B cell (primary cell): ENCODE results near the gene DKKL1. TPM values are rescaled to one million over a fixed set of nuclear protein-coding genes. Genes with fewer than 3 reads are reported as not detected.

Experiments used
- ATAC-seq: fragments of 200-7000 bp; cut with Tn5 transposase; one replicate; pipeline ENCODE4 v1.10.0; 2021; ENCODE audit warnings: low read depth, mild to moderate bottlenecking, moderate number of reproducible peaks, moderate library complexity
- CTCF ChIA-PET: fragments of 350-600 bp; sonication (Branson Sonifier 250); formaldehyde crosslinking; loops from one replicate; lab custom pipeline; 2021; ENCODE audit warnings: antibody characterized with exemption, inconsistent platforms; lab: Charles Lee
- POLR2A ChIA-PET: fragments of 350-600 bp; sonication (Branson Sonifier 250); formaldehyde crosslinking; loops from one replicate; lab custom pipeline; 2021; ENCODE audit warnings: antibody characterized with exemption; lab: Charles Lee
- DNase-seq: peaks from one replicate; pipeline ENCODE4 v3.0.0; 2013
- H2AFZ ChIP-seq: 2 replicates; pipeline ENCODE4 v1.6.1; 2012; ENCODE audit warnings: mild to moderate bottlenecking, low read depth, low read length; ENCODE audit not compliant: insufficient read depth, poor library complexity, severe bottlenecking
- H3K27ac ChIP-seq, 2 donors: 1 replicate in 1 of 2; 2 replicates in 1 of 2; pipeline ENCODE4 v1.5.1; 2012 to 2013; ENCODE audit warnings: low read length in 2 of 2, mild to moderate bottlenecking in 2 of 2, moderate library complexity in 1 of 2
- H3K27me3 ChIP-seq, 4 experiments: fragments of 200-600 bp in 1 of 4; sonication (generic) in 1 of 4; replicated peaks in 1 of 4; 1 replicate in 2 of 4; 2 replicates in 2 of 4; pipeline versions ENCODE4 v1.6.1 to v1.7.0; 2013 to 2016; ENCODE audit warnings: low read length in 3 of 4, mild to moderate bottlenecking in 2 of 4, mixed read lengths in 1 of 4, moderate library complexity in 1 of 4; ENCODE audit not compliant: insufficient read depth in 4 of 4, control insufficient read depth in 3 of 4; ENCODE audit errors: control extremely low read depth in 1 of 4
- H3K36me3 ChIP-seq, 2 experiments: replicated peaks in 1 of 2; 1 replicate in 1 of 2; 2 replicates in 1 of 2; pipeline versions ENCODE4 v1.6.1 to v1.7.1; 2013; ENCODE audit warnings: low read length in 1 of 2; ENCODE audit not compliant: insufficient read depth in 2 of 2, control insufficient read depth in 1 of 2; ENCODE audit errors: control extremely low read depth in 1 of 2, extremely low read depth in 1 of 2
- H3K4me1 ChIP-seq, 2 donors: fragments of 200-600 bp in 1 of 2; sonication (generic) in 1 of 2; 1 replicate in 1 of 2; 2 replicates in 1 of 2; pipeline versions ENCODE4 v1.5.1 to v1.6.1; 2013 to 2017; ENCODE audit warnings: low read length in 2 of 2; ENCODE audit not compliant: control insufficient read depth in 2 of 2, insufficient read depth in 2 of 2
- H3K4me2 ChIP-seq: replicated peaks from 2 replicates; pipeline ENCODE3; 2012; ENCODE audit warnings: mild to moderate bottlenecking, low read depth, low read length; ENCODE audit not compliant: poor library complexity, severe bottlenecking
- H3K4me3 ChIP-seq, 5 experiments: fragments of 200-600 bp in 1 of 5; sonication (generic) in 1 of 5; 1 replicate in 3 of 5; 2 replicates in 2 of 5; pipeline versions ENCODE4 v1.5.1 to v1.7.0; 2011 to 2016; ENCODE audit warnings: low read length in 4 of 5, mild to moderate bottlenecking in 4 of 5, low read depth in 2 of 5, control low read depth in 1 of 5, moderate library complexity in 1 of 5; ENCODE audit not compliant: insufficient read depth in 1 of 5; ENCODE audit errors: control extremely low read depth in 1 of 5, extremely low read depth in 1 of 5
- H3K79me2 ChIP-seq: fragments of 200-600 bp; sonication (generic); one replicate; pipeline ENCODE4 v1.6.0; 2016; ENCODE audit warnings: low read length; ENCODE audit not compliant: control insufficient read depth, insufficient read depth
- H3K9ac ChIP-seq: fragments of 200-600 bp; sonication (generic); 2 replicates; pipeline ENCODE4 v1.6.1; 2017; ENCODE audit warnings: mild to moderate bottlenecking, low read length, moderate library complexity
- H3K9me3 ChIP-seq, 3 donors: one replicate each; pipeline versions ENCODE4 v1.6.1 to v1.7.1; 2013; ENCODE audit warnings: low read length in 2 of 3; ENCODE audit not compliant: control insufficient read depth in 2 of 3, insufficient read depth in 1 of 3; ENCODE audit errors: control extremely low read depth in 1 of 3
- H4K20me1 ChIP-seq: 2 replicates; pipeline ENCODE4 v1.6.0; 2012; ENCODE audit warnings: mild to moderate bottlenecking, low read length; ENCODE audit not compliant: insufficient read depth, control insufficient read depth, poor library complexity, severe bottlenecking
- H3K27ac Mint-ChIP-seq: one replicate; pipeline ENCODE4 v1.8.0; 2021; ENCODE audit warnings: mixed read lengths
- H3K27me3 Mint-ChIP-seq: one replicate; pipeline ENCODE4 v1.8.0; 2021; ENCODE audit warnings: mixed read lengths
- H3K4me1 Mint-ChIP-seq: one replicate; pipeline ENCODE4 v1.8.0; 2021; ENCODE audit warnings: mixed read lengths
- H3K4me3 Mint-ChIP-seq: one replicate; pipeline ENCODE4 v1.8.0; 2021; ENCODE audit warnings: mixed read lengths
- H3K9me3 Mint-ChIP-seq: one replicate; pipeline ENCODE4 v1.8.0; 2022; ENCODE audit warnings: mixed read lengths; ENCODE audit not compliant: insufficient read depth
- CTCF ChIP-seq: fragments of 200-600 bp; IDR thresholded peaks from one replicate; pipeline ENCODE4 v1.8.0; 2022; ENCODE audit warnings: antibody characterized with exemption, mild to moderate bottlenecking
- EZH2 ChIP-seq: IDR thresholded peaks from 2 replicates; pipeline ENCODE4 v1.6.1; 2012; ENCODE audit warnings: borderline replicate concordance, low read depth, mild to moderate bottlenecking, moderate library complexity, low read length; ENCODE audit not compliant: insufficient read depth, poor library complexity, severe bottlenecking
- WGBS: methylation state at CpG from one replicate; pipeline ENCODE4 v1.1.5; 2013; ENCODE audit warnings: missing lambda C conversion rate; ENCODE audit not compliant: insufficient coverage; 5-methylcytosine and 5-hydroxymethylcytosine counted together
- intact Hi-C: fragments of 100-400 bp; cut with micrococcal nuclease; formaldehyde crosslinking; loops from one replicate; pipeline ENCODE4 v1.10.0; 2022
- polyA plus RNA-seq: library from polyadenylated mRNA; depleted of rRNA; stranded (reverse); fragments of >200 nt; gene quantifications from 2 replicates; pipeline ENCODE4 v1.2.3, GENCODE V29; 2012
- total RNA-seq, 2 donors: library from RNA; stranded (reverse); fragments of 120-200 nt in 1 of 2; gene quantifications; 1 replicate in 1 of 2; 2 replicates in 1 of 2; pipeline versions ENCODE4 v1.2.3 to v1.2.4, GENCODE V29; 2013 to 2022

DKKL1 gene
- total and polyA plus RNA-seq, 2 donors (not counting 1 experiment from before 2014, with no cell fraction given): 1.2 to 1.6 TPM

GRCh38 chr19:49344505-49345423 lies 18.9 kb upstream of the DKKL1 start:
- CTCF ChIA-PET: interaction anchor here (0.7 to 1.3 kb wide), 6 partner anchors 10 to 44 kb away, joined by 3 to 7 read pairs (median 4); no protein-coding TSS in a partner anchor
- intact Hi-C loops: no loop called here
- no peaks in the 10 kb centered on the region for H3K27me3 ChIP-seq
- H3K4me3 ChIP-seq: no peak overlapping the region
- Mint-ChIP-seq H3K9me3 (no peaks in the 10 kb centered on the region), H3K4me1 (peaks cover 65% of the 10 kb centered on the region), H3K27ac (peak overlapping the region; percentile 80), H3K4me3 (no peak overlapping the region), H3K27me3 (no peaks in the 10 kb centered on the region)
- TF ChIP-seq CTCF: no peak
- no peak for TF ChIP-seq EZH2
- peak overlapping the region in 1 of 2 donors; percentile 27 for H3K27ac ChIP-seq
- peaks cover 0 to 30% of the 10 kb centered on the region in 2 experiments for H3K36me3 ChIP-seq
- 94% methylated on average over 11 of the region's 11 CpGs for WGBS
- ATAC-seq (no peak), DNase-seq (peak; percentile 22)
- peaks cover 0 to 9% (median 2%) of the 10 kb centered on the region in 3 donors for H3K9me3 ChIP-seq
- no peak overlapping the region for H3K4me2 ChIP-seq
- no peak overlapping the region for H3K9ac ChIP-seq
- H4K20me1 ChIP-seq: peaks cover 3% of the 10 kb centered on the region
- no peak overlapping the region for H2AFZ ChIP-seq
- peaks cover 24 to 67% of the 10 kb centered on the region in 2 donors for H3K4me1 ChIP-seq
- peaks cover 5% of the 10 kb centered on the region for H3K79me2 ChIP-seq
- POLR2A ChIA-PET: interaction anchor here (0.6 to 1.0 kb wide), 7 partner anchors 11 to 106 kb away, joined by 3 to 9 read pairs (median 4); partner anchors contain the start of gene PIH1D1
